ENCODE results near the gene HEATR1. TPM values are rescaled to one million over a fixed set of nuclear protein-coding genes. Genes with fewer than 3 reads are reported as not detected.

The HEATR1 gene
- total and polyA plus RNA-seq, 11 donors: 2.4 to 17.2 (median 9.9) TPM

- Histone ChIP-seq H3K27ac (no peak overlapping the region), H3K36me3 (no peaks in the 10 kb centered on the region), H3K9me3 (no peaks in the 10 kb centered on the region), H3K4me1 (peaks cover 0 to 10% (median 0%) of the 10 kb centered on the region in 12 donors), H3K27me3 (no peaks in the 10 kb centered on the region), H3K4me3 (no peak overlapping the region)
- intact Hi-C loops (cut with DNase I): no loop called here
- TF ChIP-seq POLR2A (IDR thresholded peaks at IDR 0.05) (no peak), CTCF (IDR thresholded peaks at IDR 0.05) (no peak)
- ATAC-seq: no peak
- no peak for DNase-seq
- WGBS, 4 donors: 63 to 88% (median 72%) methylated on average over 4 of the region's 4 CpGs
These were observed 38.4 kb upstream of the HEATR1 start for GRCh38 chr1:236642763-236643162.

GRCh38 chr1:236639686-236640085 is 35.4 kb upstream of the HEATR1 start:
- Histone ChIP-seq H3K4me3 (peak overlapping the region in 9 of 12 donors; percentile 5 to 45 (median 34)), H3K27me3 (no peaks in the 10 kb centered on the region), H3K36me3 (no peaks in the 10 kb centered on the region), H3K4me1 (peaks cover 0 to 10% (median 0%) of the 10 kb centered on the region in 12 donors), H3K27ac (peak overlapping the region in 10 of 12 donors; percentile 8 to 78 (median 56)), H3K9me3 (no peaks in the 10 kb centered on the region)
- intact Hi-C loops (cut with DNase I): no loop called here
- ATAC-seq: peak; percentile 56 to 86 (median 77)
- peak in 1 of 5 donors; percentile 34 for DNase-seq
- no peak for TF ChIP-seq POLR2A (IDR thresholded peaks at IDR 0.05)
- TF ChIP-seq CTCF (IDR thresholded peaks at IDR 0.05): no peak
- 33 to 45% (median 39%) methylated on average over 4 of the region's 4 CpGs for WGBS, 4 donors

- no peaks in the 10 kb centered on the region for H3K27me3 ChIP-seq
- H3K4me1 ChIP-seq: peaks cover 0 to 10% (median 0%) of the 10 kb centered on the region in 12 donors
- peak overlapping the region in 10 of 12 donors; percentile 8 to 78 (median 56) for H3K27ac ChIP-seq
- TF ChIP-seq POLR2A (IDR thresholded peaks at IDR 0.05) (no peak), CTCF (IDR thresholded peaks at IDR 0.05) (no peak)
- intact Hi-C loops (cut with DNase I): no loop called here
- peak in 4 of 5 donors; percentile 17 to 49 (median 43) for DNase-seq
- 37 to 60% (median 54%) methylated on average over 13 of the region's 13 CpGs for WGBS, 4 donors
- peak overlapping the region in 9 of 12 donors; percentile 5 to 45 (median 34) for H3K4me3 ChIP-seq
- no peaks in the 10 kb centered on the region for H3K36me3 ChIP-seq
- H3K9me3 ChIP-seq: no peaks in the 10 kb centered on the region
- peak; percentile 17 to 88 (median 85) for ATAC-seq
These were observed 34.6 kb upstream of the HEATR1 start for GRCh38 chr1:236638945-236639344.

- no peak for TF ChIP-seq POLR2A (IDR thresholded peaks at IDR 0.05)
- TF ChIP-seq CTCF (IDR thresholded peaks at IDR 0.05): no peak
- ATAC-seq: peak in 2 of 4 donors; percentile 3 to 27
- Histone ChIP-seq H3K27ac (no peak overlapping the region), H3K9me3 (no peaks in the 10 kb centered on the region), H3K4me1 (peaks cover 0 to 10% (median 0%) of the 10 kb centered on the region in 12 donors), H3K36me3 (no peaks in the 10 kb centered on the region), H3K4me3 (no peak overlapping the region), H3K27me3 (no peaks in the 10 kb centered on the region)
- intact Hi-C loops (cut with DNase I): no loop called here
- peak in 2 of 5 donors; percentile 34 to 52 for DNase-seq
- 55 to 64% (median 59%) methylated on average over 7 of the region's 7 CpGs for WGBS, 4 donors
These were observed 31.7 kb upstream of the HEATR1 start for GRCh38 chr1:236636017-236636416.
